Skin epidermis (tissue), 12 donors: ENCODE measurements around the gene SAMD8.

ENCODE experiments used
- H3K27ac ChIP-seq, 21 experiments: fragments of 200-600 bp; sonication (generic) in 11 of 21; one replicate each; pipeline ENCODE4 v1.5.0; 2020; ENCODE audit warnings: mild to moderate bottlenecking in 3 of 21, inconsistent platforms in 2 of 21, moderate library complexity in 2 of 21
- H3K4me3 ChIP-seq, 7 experiments: fragments of 200-600 bp; sonication (generic) in 2 of 7; one replicate each; pipeline ENCODE4 v1.5.0; 2020; ENCODE audit warnings: inconsistent platforms in 2 of 7, mild to moderate bottlenecking in 2 of 7, moderate library complexity in 1 of 7

The SAMD8 gene

DNA sequence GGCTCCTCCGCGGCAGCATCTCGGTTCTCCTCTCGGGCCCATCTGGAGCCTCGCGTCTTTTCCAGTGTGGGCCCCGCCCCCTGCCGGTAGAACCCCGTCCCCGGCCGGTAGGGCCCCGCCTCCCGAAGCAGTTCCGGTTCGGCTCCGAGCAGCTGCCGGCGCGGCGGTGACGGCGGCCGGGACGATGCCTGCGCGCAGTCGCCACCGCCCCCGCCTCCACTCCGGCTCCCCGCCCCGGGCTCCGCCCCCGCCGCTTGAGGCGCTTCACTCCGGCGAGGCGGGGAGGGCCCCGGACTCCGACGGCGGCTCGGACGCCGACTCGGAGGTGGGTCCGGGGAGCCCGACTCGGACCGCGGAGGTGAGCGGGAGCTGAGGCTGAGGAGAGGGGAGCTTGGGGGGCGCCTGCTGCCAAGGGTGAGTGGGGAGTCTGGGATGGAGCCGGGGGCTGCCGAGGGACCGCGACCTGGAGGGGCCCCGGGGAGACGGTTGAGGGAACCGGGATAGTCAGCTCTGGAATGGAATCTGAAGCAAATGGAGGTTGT, at the start of gene SAMD8:
Gene SAMD8, plus strand, starts transcription at position 292 of the 542 bp plus-strand sequence. CDS start 38,873 bp downstream, outside the sequence.
- Histone ChIP-seq H3K27ac (peak within 1 kb of the TSS; percentile 80 to 98 (median 95)), H3K4me3 (peak within 1 kb of the TSS; percentile 68 to 89 (median 80))

DNA sequence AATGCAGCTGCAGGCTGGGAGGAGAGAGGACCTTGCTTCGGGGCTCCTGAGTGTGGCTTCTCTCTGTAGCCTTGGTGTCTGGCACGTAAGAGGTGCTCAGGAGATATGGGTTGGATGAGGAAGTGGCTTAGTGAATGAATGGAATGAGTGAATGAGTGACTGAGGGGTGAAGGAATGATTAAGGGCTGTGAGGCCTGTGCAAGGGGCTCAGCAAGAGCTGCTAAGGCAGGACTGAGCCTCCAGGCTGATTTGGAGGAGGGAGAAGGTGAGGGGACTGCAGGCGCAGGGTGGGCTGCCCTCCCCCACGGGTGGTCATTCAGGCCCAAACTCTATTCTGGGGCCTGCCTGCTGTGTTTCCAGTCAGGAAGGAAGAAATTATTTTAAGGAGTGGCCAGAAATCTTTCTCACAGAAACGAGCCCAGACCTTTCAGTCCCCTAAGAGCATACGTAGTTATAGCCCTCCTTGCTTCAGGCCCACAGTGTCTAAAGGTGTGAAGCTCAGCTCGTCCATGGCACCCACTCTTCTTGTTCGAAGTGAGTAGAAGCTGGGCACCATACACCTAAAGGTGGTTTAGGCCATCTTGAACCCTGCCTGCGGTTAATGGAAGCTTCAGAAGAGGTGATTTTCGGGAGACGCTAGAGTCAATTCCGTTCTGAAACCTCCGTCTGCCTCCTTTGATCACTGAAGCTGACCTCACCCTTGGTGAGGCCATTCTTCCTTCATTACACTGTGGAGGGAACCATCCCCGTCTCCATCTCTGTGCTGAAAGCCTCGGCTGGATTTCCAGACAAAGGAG, 49.5 kb upstream of the SAMD8 start:
- peak overlapping the region in 16 of 21 experiments; percentile 8 to 86 (median 56) for H3K27ac ChIP-seq
- no peak overlapping the region for H3K4me3 ChIP-seq

DNA sequence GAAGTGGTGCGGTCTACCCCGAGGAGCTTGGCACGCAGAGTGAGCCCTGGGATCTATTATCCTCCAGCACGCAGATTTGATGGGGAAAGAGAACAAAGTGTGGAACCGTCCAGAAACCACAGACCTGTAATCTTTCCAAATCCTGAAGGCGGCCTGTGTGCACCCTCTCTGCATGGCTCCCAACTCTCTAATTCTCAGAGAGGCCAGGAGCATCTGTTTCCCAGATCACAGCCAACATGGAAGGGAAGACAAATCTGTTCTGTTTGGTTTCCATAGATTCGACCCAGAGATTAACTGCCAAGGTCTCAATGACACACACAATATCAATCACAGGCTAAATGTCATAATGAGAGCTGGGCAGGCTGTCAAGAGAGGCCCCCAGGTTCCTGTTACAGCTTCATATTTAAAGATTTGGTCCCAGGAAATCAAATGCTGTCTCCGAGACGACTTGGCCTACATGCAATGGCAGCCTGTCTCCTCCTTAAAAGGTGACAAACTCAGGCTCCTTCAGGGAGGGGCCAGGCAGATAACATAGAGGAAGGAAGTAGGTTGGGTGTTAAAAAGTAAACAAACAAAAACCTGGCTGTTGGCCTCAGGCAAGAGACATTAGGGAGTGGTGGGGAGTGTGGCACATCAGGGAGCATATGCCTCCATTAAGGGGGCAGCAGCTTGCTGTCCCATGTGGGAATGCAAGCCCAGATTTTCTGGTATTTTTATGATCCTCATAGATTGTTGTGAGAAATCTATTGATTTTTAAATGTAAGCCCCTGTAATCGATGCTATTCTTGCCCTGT, 48.8 kb upstream of the SAMD8 start:
- Histone ChIP-seq H3K27ac (peak overlapping the region in 10 of 21 experiments; percentile 3 to 68 (median 32)), H3K4me3 (no peak overlapping the region)

DNA sequence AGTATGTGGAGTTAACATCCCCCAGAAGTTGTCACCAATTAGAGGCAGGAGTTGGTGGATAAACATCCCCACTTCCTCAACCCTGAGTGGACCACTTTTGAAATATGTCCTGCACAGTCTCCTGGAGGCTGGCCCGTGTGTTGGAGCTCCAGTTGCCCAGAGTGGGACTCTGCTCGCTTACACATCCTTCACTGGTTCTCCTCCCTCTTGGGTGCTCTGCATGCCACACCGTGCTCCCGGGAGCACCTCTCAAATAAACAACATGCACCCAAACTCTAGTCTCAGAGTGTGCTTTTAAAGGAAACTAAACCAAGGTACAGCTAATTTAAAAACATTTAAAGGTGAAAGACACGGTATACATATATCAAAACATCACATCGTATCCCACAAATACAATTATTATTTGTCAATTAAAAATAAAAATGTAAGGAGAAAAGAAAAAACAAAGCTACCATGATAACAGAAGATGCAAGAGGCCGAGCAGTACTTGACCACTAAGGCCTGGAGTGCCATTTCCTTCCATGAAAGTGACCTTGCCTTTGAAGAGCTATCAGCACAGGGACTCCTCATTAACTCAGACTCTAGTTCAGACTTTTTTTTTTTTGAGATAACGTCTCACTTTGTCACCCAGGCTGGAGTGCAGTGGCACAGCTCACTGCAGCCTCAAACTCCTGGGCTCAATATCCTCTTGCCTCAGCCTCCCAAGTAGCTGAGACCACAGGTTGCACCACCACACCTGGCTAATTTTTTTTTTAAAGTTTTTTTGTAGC, 47.8 kb upstream of the SAMD8 start:
- Histone ChIP-seq H3K27ac (peak overlapping the region in 4 of 21 experiments; percentile 23 to 63 (median 52)), H3K4me3 (no peak overlapping the region)

DNA sequence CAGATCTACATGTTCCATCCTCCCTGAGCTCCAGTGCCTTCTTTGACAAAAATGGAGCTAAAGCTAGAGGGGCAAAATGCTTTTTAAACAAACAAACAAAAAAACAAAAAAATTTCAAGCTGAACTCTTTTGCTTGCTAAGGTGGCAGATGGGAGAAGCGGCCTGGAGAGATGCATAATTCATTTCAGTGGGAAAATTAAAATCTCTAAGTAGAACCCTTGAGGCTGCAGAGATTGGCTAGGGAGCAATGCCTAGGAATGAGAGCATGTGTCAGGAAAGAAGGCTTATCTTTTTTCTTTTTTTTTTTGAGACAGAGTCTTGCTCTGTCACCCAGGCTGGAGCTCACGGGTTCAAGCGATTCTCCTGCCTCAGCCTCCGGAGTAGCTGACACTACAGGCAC, 46.4 kb upstream of the SAMD8 start:
- peak overlapping the region in 1 of 21 experiments; percentile 23 for H3K27ac ChIP-seq
- H3K4me3 ChIP-seq, result no peak overlapping the region

DNA sequence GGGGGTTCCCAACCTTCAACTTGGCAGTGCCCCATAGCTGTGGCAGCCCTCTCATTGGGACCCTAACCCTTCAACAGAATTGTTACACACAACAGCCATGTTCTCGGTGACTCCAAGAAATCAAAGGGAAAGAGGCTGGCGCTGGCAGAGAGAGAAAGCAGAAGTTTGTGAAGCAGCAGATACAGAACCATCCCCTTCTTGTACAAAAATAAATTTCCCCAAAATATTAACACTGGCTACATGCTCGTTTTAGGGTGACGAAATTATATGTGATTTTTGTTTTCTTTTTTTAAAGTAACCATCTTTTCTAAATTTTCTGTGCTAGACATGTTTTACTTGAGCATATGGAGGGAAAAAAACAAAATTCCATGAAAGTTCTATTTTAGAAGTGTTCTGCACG, 45.2 kb upstream of the SAMD8 start:
- Histone ChIP-seq H3K27ac (no peak overlapping the region), H3K4me3 (no peak overlapping the region)

DNA sequence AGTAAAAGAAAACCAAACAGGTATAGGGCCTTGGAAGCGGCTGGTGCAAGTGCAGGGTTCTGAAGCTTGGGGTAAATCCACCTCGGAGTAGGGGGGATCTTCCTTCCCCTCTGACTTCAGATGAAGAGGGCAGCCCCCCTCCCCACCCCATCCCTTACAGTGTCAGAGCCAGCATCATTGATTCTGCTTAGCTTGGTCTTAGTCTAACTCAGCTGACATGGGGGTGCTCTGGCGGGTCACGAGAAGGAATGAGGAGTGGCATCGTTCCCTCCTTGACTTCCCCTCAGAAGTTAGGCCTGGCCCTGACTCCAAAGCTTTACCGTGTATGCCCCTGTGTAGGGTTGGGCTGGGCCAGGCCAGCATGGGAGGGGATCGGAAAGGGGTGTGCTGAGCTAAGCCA, 44.2 kb upstream of the SAMD8 start:
- Histone ChIP-seq H3K27ac (no peak overlapping the region), H3K4me3 (no peak overlapping the region)

DNA sequence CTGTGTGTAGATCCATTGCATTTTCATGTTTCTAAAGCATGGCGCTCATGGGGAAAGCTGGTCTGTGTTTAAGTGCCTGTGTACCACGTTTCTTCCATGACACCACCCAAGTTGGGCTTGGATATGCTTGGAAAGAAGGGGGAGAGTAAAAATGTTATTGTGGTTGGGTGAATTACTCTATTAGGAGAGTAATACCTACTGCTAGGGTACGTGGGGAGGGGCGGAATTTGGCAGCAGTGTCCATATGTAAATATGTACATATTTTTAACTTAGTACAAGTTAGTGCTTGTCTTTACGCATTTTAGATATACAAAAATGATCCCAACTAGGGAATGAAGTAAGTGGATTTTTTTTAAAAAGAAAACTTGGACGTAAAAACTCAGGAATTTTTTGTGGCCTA, 42.9 kb upstream of the SAMD8 start:
- no peak overlapping the region for H3K4me3 ChIP-seq
- no peak overlapping the region for H3K27ac ChIP-seq

DNA sequence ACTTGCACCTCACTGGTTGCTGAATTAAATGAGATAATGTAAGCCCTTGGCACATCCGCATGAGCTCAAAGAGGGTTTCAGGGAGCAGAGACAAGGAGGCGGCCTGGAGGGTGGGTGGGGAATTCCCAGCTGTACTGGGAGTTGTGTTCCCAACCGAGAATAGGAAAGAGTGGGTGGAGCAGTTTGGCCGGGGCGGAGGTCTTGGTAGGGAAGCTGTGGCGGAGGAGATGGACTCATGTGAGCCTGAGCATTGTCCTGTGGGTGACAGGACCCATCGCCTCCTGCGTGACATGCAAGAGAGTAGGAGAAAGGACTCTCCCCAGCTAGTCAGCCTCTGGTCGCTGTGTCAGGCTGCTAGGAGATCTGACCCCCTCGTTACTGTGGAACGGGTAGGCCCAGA, 41.0 kb upstream of the SAMD8 start:
- H3K4me3 ChIP-seq, result no peak overlapping the region
- no peak overlapping the region for H3K27ac ChIP-seq

DNA sequence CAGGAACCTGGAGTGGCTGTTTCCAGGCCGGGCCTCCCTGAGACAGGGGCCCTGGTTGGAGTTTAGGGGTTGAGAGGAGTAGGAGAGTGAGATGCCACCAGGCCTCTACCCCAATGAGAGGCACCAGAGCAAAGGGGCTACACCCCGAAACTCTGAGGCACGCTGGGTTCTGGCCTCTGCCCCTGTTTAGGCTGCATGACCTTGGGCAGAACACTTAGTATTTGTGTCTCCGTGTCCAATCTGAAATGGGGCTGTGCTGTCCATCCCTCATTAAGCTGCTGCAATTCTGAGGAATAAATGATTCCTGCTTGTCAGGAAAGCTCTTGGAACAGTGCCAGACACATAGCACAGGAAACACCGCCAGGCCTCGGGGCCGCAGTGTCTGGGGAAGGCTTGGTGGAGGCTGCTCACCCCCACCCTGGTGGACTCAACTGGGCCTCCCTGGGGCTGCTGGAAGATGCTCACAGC, 40.5 kb upstream of the SAMD8 start:
- Histone ChIP-seq H3K27ac (no peak overlapping the region), H3K4me3 (no peak overlapping the region)

DNA sequence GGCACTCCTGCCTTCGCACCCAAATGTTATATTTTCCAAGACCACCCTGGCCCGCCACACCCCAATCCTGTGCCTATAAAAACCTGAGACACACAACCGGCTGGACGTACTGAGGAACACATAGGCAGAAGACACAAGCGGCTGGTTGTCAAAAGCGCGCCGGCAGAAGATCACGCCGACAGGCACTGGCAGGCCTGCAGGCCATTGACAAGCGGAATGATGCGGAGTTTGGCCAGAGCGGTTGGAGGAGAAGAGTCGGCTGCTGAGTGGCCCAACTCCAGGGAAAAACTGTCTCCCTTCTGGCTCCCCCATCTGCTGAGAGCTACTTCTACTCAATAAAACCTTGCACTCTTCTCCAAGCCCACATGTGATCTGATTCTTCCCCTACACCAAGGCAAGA, 39.7 kb upstream of the SAMD8 start:
- Histone ChIP-seq H3K4me3 (no peak overlapping the region), H3K27ac (no peak overlapping the region)

DNA sequence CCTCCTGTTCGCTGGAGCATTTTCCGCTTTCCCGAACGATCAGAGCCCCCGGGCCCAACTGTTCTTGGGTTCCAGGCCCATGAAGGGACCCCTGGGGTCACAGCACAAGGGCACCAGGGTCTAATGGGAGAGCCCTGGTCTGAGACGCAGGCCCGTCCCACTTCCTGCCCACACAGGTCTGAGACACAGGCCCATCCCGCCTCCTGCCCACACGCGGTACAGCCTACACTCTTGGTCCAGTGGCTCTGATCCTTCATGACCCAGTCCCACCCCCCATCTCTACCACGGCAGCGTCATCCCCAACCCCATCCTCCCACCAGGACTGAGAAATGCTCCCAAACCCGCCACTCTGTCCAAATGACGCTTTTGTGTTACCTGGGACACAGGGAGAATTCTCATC, 38.7 kb upstream of the SAMD8 start:
- Histone ChIP-seq H3K4me3 (no peak overlapping the region), H3K27ac (no peak overlapping the region)

DNA sequence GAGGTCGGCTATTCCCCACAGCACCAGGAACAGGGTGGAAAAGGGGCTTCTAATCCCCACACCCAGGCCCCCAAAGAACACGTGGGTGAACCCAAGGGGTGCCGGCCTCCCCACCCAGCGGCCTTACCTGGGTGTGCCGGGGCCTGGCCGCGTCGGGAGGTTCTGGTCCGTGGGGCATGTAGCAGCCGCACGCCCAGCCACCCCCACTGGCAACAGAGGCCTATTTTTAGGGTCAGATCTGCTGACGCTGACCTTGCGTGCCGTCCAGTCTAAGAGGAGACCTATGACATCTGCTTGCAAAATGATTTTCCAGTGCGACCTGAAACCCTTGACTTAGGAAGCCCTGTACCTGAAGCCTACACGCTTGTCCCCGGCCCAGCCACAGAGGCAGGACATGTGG, 38.0 kb upstream of the SAMD8 start:
- no peak overlapping the region for H3K4me3 ChIP-seq
- no peak overlapping the region for H3K27ac ChIP-seq

DNA sequence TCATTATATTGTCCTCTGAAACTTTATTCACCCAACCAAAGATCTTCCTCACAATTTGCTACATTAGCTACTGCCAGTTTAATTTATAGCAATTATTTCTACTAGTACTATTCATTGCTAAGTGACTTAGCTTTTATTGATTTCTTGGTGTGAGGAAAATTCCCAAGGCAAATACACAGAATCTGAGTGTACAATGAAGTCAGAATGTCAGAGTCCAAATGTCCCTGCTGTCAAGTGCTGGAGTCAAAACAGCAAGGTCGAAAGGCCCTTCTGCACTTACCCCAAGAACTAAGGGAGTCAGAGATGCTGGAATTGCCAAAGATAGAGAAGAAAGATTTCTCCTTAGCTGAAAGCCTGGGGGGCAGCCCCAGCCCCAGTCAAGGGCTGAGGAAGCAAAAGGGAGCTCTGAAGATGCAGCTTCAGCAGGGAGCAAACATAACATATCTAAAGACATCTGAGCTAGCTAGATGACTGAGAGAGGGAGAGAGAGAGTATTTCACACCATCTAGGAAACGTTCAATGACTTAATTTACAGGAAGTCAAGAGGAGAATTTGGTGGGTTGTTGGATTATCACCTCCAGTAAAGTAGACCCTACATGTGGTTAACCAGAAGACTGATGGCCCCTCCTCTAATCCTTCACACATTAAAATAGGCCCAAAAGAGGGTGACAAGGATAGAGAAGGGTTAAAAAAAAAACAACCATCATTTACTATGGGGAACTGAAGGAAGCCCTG, 36.6 kb upstream of the SAMD8 start:
- Histone ChIP-seq H3K27ac (no peak overlapping the region), H3K4me3 (no peak overlapping the region)

DNA sequence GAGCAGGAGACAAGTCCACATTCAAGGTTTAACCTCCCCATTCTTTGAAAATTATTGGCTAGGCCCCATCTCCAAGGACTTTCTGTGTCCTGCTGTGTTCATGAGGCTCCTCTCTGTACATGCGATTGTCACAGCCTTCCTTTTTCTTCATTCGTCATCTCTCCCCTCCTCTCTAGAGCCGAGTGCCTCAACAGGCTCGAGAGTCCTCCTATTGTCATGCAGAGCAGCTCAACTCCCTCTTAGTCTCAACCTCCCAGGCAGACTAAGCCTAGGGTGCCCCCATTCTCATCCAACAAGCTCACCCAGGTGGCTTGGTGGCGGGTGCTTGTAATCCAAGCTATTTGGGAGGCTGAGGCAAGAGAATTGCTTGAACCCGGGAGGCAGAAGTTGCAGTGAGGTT, 35.1 kb upstream of the SAMD8 start:
- Histone ChIP-seq H3K4me3 (no peak overlapping the region), H3K27ac (no peak overlapping the region)

DNA sequence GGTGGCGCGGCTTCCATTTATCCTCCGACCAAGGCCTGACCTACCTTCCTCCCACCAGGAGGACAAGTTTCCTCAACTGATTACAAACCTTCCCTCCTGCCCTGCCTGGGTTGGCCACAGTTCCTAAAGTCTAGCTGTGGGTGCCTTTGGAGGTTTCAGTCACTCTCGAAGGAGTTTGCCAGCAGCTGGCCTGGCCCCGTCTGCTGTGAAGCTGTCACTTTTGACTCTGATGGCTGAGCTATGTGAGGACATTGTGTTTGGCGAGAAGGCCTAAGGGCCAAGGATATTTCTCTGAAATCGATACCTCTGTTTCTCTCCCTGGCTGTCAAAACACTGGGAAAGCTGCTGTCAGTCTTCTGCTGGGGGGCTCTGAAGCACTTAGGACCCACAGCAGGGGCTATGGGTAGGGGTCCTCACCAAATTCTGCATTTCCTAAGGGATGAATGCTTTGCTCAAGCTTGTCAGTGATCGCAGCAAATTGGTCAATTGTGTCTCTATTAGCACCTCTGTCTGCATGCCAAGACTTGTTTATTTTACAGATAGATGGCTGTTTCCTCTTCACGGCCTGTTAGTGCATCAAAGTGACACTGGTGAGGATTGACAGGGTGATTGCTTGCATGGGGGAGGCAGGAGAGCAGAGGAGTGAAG, 31.9 kb upstream of the SAMD8 start:
- Histone ChIP-seq H3K27ac (no peak overlapping the region), H3K4me3 (no peak overlapping the region)

DNA sequence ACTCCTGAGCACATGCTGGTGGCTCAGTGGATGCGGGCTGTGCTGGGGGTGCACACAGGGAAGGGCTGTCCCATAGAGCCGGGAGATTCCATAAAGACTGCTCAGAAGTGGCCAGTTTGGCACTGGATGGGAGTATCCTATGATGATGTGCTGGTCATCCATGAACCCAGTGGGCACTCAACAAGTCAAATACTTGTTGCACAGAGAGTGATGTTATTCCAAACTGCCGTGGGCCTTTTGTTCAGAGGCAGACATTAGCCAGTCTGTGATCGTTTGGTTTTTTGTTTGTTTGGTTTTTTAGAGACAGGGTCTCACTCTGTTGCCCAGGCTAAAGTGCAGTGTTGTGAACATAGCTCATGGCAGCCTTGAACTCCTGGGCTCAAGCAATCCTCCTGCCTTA, 30.9 kb upstream of the SAMD8 start:
- Histone ChIP-seq H3K27ac (no peak overlapping the region), H3K4me3 (no peak overlapping the region)

DNA sequence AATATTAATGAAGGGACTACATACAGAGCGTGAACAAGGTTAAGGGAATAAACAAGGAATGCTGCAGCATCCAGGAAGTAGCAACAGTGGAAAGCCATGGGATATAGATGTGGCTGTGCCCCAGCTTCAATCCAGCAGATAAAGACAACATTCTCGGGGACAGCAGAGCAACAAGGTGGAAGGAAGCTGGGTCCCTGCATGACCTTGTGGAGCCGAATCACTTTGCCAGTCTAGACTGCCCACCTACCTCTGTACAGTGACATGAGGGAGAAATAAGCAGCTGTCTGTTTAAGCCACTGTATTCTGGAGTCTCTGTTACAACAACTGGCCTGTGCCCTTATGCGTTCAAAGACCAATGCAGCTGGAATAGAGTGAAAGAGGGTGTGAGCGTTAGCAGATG, 30.1 kb upstream of the SAMD8 start:
- Histone ChIP-seq H3K4me3 (no peak overlapping the region), H3K27ac (no peak overlapping the region)
